Colonic mucosa (tissue), 4 donors: ENCODE measurements around the gene DPP3. TPM values are rescaled to one million over a fixed set of nuclear protein-coding genes. Genes with fewer than 3 reads are reported as not detected.

ENCODE experiments used
- DNase-seq: peaks from one replicate; pipeline ENCODE4 v3.0.0-alpha.2; 2020
- H3K27ac ChIP-seq: fragments of 200-600 bp; one replicate; pipeline ENCODE4 v1.8.0; 2021
- H3K27me3 ChIP-seq: fragments of 200-600 bp; one replicate; pipeline ENCODE4 v1.8.0; 2021
- H3K36me3 ChIP-seq: fragments of 200-600 bp; one replicate; pipeline ENCODE4 v1.8.0; 2021
- H3K4me1 ChIP-seq: fragments of 200-600 bp; one replicate; pipeline ENCODE4 v1.8.0; 2021; ENCODE audit warnings: mild to moderate bottlenecking
- H3K4me3 ChIP-seq: fragments of 200-600 bp; one replicate; pipeline ENCODE4 v1.8.0; 2021
- H3K9ac ChIP-seq, 2 donors: one replicate each; pipeline ENCODE4 v1.7.0; 2013; ENCODE audit warnings: control low read depth in 2 of 2, low read depth in 2 of 2, low read length in 2 of 2
- H3K9me3 ChIP-seq: fragments of 200-600 bp; one replicate; pipeline ENCODE4 v1.8.0; 2021
- intact Hi-C: fragments of 100-400 bp; cut with DNase I; formaldehyde crosslinking; loops from one replicate; pipeline ENCODE4 v1.14.1; 2022
- total RNA-seq, 2 donors: library from RNA; stranded (reverse); fragmentation: NEBNext Ultra II Directional in 1 of 2; extraction: Animal tissue kit (Norgen Biotek cat#: 25700) in 1 of 2; gene quantifications; one replicate each; pipeline ENCODE4 v1.2.1, GENCODE V29; 2021
- TF ChIP-seq, protein P1 (sequence below): fragments of 200-600 bp; IDR thresholded peaks from one replicate; pipeline ENCODE4 v1.8.0; 2022; ENCODE audit warnings: antibody characterized with exemption, mild to moderate bottlenecking
- donor health status: healthy.
- donor health status: DM: no; HTN: no; CAD: no.
- donor health status: DM: no; HTN: no; CAD: no.

The DPP3 gene
- total RNA-seq, 2 donors from 2014 or later: 70.3 to 124 TPM

DNA sequence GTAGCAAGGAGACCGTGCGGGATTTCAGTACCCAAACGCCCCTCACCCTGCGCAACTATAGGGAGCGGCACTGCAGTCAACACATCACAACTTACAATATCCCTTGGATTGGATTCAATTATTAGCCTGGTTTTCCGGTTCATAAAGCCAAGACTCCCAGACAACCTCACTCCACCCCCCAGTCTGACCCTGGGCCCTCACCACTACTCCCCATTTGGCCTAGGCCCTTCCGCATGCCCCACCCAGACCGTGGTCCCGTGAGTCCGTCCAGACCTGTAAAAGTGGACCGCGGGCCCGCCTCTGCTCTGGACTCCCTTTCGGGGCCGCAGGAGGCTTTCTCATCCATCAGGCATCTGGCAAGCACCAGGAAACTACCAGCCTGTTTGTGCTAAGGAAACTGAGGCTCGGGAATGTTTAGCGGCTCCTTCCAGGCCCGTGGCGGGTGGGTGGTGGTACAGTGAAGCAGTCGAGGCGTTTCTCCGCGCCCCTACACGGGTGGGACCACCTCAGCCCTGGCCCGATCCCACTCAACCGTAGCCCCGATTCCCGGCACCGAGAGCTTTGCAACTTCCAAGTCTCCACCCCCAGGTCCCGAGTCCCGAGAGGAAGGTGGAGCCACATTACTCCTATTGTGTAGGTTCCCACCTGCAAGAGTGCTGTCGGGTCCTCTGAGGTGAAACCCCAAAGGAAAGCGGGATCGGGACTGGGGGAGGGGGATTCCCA lies 679 bp upstream of the DPP3 start:
- DNase-seq: peak; percentile 81

DNA sequence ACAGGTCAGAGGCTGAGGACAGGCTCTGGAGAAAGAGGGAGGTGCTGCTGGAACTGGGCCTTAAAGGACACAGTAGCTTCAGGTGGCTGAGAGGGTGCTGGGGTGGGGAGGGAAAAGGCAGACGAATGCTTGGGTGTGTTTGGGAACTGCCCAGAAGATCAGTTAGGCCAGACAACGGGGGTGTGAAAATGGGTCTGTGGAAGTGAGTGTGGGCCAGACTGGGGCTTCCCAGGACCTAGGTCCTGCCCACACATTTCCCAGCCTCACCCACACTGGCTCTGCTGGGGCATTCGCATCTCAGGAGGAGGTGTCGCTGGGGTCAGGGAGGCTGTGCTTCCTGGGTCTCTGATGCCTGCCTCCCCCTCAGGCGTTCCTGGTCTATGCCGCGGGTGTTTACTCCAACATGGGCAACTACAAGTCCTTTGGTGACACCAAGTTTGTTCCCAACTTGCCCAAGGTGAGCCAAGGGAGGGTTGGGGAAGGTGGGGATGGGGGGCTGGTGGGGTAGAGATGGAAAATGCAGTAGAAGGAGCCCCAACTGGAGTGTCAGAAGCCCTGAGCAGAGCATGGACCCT lies 4.7 kb downstream of the DPP3 start:
- intact Hi-C loops: no loop called here
- H3K27me3 ChIP-seq: no peaks in the 10 kb centered on the region
- H3K4me1 ChIP-seq: no peaks in the 10 kb centered on the region
- no peaks in the 10 kb centered on the region for H3K36me3 ChIP-seq
- no peak for DNase-seq
- no peaks in the 10 kb centered on the region for H3K9me3 ChIP-seq
- no peak overlapping the region for H3K9ac ChIP-seq
- TF ChIP-seq, protein P1, sequence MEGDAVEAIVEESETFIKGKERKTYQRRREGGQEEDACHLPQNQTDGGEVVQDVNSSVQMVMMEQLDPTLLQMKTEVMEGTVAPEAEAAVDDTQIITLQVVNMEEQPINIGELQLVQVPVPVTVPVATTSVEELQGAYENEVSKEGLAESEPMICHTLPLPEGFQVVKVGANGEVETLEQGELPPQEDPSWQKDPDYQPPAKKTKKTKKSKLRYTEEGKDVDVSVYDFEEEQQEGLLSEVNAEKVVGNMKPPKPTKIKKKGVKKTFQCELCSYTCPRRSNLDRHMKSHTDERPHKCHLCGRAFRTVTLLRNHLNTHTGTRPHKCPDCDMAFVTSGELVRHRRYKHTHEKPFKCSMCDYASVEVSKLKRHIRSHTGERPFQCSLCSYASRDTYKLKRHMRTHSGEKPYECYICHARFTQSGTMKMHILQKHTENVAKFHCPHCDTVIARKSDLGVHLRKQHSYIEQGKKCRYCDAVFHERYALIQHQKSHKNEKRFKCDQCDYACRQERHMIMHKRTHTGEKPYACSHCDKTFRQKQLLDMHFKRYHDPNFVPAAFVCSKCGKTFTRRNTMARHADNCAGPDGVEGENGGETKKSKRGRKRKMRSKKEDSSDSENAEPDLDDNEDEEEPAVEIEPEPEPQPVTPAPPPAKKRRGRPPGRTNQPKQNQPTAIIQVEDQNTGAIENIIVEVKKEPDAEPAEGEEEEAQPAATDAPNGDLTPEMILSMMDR: no peak
- H3K27ac ChIP-seq: no peak overlapping the region
- no peak overlapping the region for H3K4me3 ChIP-seq

More for the DNA sequence above, 679 bp upstream of the DPP3 start:
- H3K4me3 ChIP-seq: peak overlapping the region; percentile 74
- H3K9me3 ChIP-seq: no peaks in the 10 kb centered on the region
- H3K4me1 ChIP-seq: no peaks in the 10 kb centered on the region
- TF ChIP-seq, protein P1: no peak
- H3K36me3 ChIP-seq: no peaks in the 10 kb centered on the region
- no peaks in the 10 kb centered on the region for H3K27me3 ChIP-seq
- H3K9ac ChIP-seq: peak overlapping the region; percentile 85 to 98
- H3K27ac ChIP-seq: peak overlapping the region; percentile 91
- intact Hi-C loops: no loop called here

DNA sequence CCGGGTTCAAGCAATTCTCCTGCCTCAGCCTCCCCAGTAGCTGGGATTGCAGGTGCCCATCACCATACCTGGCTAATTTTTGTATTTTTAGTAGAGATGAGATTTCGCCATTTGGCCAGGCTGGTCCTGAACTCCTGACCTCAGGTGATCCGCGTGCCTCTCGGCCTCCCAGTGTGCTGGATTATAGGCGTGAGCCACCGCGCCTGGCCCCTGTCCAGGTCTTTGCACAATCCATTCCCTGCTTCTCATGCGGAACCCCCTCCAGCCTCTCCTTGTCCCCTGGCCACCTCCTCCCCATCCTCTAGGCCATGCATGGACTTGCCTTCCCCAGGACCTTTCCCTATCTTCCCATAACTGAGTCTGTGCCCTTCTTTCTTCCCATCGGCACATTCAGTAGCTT lies 8.7 kb downstream of the DPP3 start:
- no peak overlapping the region for H3K9ac ChIP-seq
- H3K4me1 ChIP-seq: no peaks in the 10 kb centered on the region
- intact Hi-C loops: no loop called here
- no peaks in the 10 kb centered on the region for H3K36me3 ChIP-seq
- no peak for DNase-seq
- H3K9me3 ChIP-seq: no peaks in the 10 kb centered on the region
- TF ChIP-seq, protein P1: no peak
- H3K4me3 ChIP-seq: no peak overlapping the region
- H3K27ac ChIP-seq: no peak overlapping the region
- no peaks in the 10 kb centered on the region for H3K27me3 ChIP-seq

GRCh38 chr11:66489636-66490035 lies 9.4 kb downstream of the DPP3 start:
- Histone ChIP-seq H3K36me3 (no peaks in the 10 kb centered on the region), H3K27me3 (no peaks in the 10 kb centered on the region), H3K4me3 (no peak overlapping the region), H3K9me3 (no peaks in the 10 kb centered on the region), H3K4me1 (no peaks in the 10 kb centered on the region), H3K9ac (no peak overlapping the region), H3K27ac (no peak overlapping the region)
- DNase-seq: no peak
- TF ChIP-seq, protein P1: no peak
- intact Hi-C loops: no loop called here

- Histone ChIP-seq H3K27me3 (no peaks in the 10 kb centered on the region), H3K9ac (no peak overlapping the region), H3K4me3 (no peak overlapping the region), H3K4me1 (no peaks in the 10 kb centered on the region), H3K36me3 (no peaks in the 10 kb centered on the region), H3K9me3 (no peaks in the 10 kb centered on the region), H3K27ac (no peak overlapping the region)
- TF ChIP-seq, protein P1: no peak
- intact Hi-C loops: no loop called here
- no peak for DNase-seq
These were observed 11.2 kb downstream of the DPP3 start for GRCh38 chr11:66491315-66491935.
